H1 (cell line): ENCODE measurements around the gene MT1H. TPM values are rescaled to one million over a fixed set of nuclear protein-coding genes. Genes with fewer than 3 reads are reported as not detected.
A peak's percentile ranks its signal among the peaks of the same experiment; 100 is the strongest.

Source experiments
- SUZ12 ChIP-seq: fragments of 200-600 bp; sonication (generic); IDR thresholded peaks from 2 replicates; pipeline ENCODE4 v1.6.1; 2012; ENCODE audit warnings: mild to moderate bottlenecking, inconsistent platforms, low read length, moderate library complexity, mixed read lengths
- polyA plus RNA-seq, 7 experiments: library from polyadenylated mRNA; depleted of rRNA in 3 of 7; stranded (reverse) in 5 of 7; unstranded in 2 of 7; fragments of >200 nt in 5 of 7; fragments of 200-250 nt in 2 of 7; gene quantifications; 1 replicate in 5 of 7; 2 replicates in 1 of 7; 4 replicates in 1 of 7; pipeline versions ENCODE4 v1.2.1 to v1.2.3, GENCODE V29; 2011 to 2013; ENCODE audit warnings: missing spikeins in 2 of 7, mixed read lengths in 2 of 7
- total RNA-seq: library from RNA; stranded (reverse); fragmentation: NEBNext Ultra II Directional; extraction: Animal tissue kit (Norgen Biotek cat#: 25700); gene quantifications from 2 replicates; pipeline ENCODE4 v1.2.1, GENCODE V29; 2021

The MT1H gene
- total and polyA plus RNA-seq, 2 of the 8 experiments (the other 6 are each of a cell fraction or from before 2014, with no cell fraction given) = 11.9 to 95.7 TPM

GRCh38 chr16:56667581-56668571 lies 1.7 kb upstream of the MT1H start, which contains the start of gene MT1G (continued):
- peak; percentile 73 for TF ChIP-seq SUZ12
